GM21529 (cell line): ENCODE data around the gene GPR84.

Experiments used
- ATAC-seq: cut with Tn5 transposase; IDR thresholded peaks from one replicate; pipeline ENCODE4 v1.9.1; 2021; ENCODE audit not compliant: unreplicated experiment

The GPR84 gene

DNA sequence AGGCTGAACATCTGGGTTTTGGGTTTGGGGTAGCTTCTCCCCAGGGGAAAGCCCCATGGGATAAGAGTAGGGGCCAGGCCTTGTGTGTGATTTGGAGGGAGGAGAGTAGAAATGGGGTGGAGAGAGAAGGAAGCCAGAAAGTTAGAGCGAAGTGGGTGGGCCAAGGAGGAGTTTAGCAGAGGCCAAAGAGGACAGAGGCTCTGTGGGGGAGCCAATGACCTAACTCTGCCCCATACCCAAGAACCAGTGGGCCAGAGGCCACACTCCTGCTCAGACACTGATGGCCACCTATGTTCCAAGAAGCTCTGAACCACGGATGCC, 10.9 kb upstream of the GPR84 start:
- no peak for ATAC-seq

DNA sequence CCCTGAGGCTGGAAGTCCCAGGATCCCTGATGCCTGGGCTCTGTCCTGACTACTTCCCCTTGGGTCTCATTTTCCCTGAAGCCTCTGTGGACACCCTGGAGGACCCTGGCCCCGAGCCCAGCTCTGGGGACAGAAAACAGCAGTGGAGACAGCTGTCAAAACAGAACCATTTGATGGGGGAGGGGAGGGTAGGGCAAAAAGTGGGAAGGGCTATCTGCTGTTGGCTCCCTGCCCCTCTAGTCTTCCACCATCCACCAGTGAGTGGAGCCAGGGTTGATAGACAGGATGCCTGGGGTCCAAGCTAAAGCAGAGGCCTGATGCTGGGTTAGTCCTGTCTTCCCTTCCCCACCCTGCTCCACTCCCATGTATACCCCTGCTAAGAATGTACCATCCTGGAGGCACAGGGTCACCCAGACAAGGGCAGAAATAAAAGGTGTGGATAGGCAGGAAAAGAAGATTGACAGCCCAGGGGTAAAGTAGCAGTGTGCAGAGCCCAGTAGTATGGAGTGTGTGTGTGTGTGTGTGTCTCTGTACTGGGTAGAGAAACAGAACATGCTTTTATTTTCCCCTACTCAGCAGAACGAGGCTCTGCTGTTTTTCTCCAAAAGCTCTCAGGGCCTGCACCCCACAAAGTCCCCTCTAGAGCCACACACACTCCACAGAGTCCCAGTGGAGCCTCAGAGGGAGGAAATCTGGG, 10.4 kb upstream of the GPR84 start:
- no peak for ATAC-seq

DNA sequence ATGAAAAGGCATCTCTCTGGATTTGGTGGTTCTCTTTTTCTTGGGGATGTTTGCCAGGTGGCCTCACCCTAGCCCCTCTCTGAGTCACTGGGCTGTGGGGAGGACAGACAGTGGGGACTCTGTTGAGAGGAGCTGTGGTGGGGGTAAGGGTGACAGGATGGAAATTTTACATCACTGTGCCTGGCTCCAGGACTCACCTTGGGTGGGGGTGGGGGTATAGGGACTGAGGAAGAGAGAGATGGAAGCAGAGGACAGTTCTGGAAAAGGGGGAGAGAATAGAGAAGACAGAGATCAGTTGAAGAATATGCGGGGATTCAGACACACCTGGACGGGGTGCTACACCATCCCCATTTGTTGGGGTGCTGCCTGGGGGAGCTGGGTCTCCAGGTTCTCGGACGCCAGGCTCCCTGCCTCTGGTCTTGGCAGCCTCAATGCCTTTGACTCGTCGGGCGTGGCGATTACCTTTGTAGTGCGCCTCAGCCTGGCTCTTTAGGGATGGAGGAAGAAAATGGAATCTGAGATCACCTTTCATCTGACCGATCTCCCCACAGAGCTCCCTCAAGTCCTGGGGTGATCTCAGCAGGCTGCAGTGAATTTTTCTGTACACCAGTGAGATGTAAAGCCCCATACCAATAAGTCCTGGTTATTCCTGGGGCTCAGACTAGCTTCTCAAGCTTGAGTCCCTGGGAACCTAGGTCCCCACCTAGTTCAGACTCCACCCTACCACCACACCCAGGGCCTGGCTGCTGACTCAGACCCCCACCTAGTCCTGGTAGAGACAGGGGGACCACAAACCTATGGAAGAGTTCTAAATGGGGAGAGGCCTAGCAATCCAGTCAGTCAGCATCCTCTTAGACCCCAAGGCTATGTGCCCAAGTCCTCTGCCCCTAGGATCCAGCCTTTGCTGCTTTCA, 9.6 kb upstream of the GPR84 start:
- no peak for ATAC-seq

DNA sequence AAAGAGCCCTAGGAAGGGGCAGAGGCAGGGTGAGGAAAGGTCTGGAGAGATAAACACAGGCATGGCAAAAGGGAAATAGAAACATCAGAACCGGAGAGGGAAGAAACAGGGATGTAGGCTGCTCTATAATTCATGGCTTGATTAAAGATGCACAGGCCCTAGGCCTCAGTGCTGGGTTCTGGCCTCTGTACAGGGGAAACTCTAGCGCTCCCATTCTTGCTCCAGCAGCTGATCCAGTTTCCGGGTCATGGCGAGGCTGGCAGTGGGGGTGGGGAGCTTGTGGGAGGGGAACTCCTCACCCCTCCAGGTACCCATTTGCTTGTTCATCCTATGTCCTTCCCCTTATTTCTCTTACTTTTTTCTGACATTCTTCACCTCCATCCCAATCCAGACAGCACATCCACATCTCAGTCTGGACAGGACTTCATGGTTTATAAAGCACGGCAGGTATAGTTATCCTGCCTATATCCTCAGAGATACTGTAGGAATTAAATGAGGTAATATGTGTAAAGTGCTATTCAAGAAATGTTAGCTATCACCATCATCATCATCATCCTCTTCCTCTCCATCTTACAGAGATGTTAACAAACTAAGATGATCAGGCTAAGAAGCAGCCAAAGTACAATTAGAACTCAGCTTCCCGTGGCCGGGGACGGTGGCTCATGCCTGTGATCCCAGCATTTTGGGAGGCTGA, 8.0 kb upstream of the GPR84 start:
- no peak for ATAC-seq

DNA sequence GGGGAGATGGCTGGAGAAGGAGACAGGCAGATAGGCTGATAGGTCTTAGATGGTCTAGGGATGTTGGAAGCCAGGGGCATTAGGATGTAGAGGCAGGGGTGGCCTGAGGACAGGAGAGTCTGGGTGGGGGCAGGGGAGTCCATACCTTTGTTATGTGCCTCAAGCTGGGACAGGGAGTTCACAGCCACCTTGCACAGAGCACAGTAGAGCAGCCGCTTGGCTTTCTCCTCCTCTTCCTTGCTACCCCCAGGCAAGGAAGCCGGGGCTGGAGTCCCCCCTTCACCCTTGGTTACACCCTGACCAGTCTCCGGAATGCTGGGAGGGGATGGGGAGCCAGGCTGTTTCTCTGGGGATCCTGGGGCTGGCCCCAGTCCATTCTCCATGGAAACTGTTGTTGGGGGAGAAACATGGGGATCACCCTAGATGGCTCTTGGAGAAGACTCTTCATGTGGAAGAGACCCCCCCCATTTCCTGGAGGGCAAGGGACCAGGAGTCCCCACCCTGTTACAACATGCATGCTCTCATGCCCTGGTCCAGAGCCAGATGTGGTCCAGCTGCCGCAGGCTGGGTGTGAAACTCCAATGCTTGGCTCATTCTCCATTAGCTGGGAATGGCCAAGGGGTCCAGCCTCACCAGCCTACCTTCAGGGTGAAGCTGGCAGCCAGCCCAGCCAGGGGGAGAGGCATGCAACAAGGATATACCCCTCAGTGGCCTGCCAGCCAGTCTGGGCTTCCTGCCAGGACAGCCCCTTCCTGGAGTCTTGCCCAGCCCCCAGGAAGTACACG, 7.2 kb upstream of the GPR84 start:
- no peak for ATAC-seq

DNA sequence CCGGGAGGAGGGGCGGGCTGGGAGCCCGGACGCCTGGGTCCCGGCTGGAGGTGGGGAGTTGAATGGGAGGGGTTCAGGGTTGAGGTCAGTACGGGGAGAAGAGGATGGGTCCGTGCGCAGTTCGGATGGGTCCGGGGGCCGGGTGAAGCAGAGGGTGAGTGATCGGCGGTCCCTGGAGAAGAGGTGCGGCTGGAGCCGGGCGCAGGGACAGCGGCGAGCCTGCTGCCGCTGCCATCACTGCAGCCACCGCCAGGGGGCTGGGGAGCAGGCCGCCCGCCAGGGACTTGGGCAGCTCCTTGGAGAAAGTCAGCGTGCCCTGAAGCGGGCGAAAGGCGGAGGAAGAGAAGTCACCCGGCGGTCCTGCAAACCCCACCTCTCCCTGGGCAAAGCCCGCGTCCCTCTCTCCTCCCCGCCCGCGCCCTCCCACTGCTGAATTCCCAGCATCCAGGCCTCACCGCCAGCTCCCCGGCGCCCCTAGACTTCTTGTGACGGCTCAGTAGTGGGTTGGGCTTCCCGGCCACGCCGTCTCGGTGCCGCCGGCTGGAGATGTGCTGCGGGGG, 6.0 kb upstream of the GPR84 start:
- ATAC-seq: no peak

DNA sequence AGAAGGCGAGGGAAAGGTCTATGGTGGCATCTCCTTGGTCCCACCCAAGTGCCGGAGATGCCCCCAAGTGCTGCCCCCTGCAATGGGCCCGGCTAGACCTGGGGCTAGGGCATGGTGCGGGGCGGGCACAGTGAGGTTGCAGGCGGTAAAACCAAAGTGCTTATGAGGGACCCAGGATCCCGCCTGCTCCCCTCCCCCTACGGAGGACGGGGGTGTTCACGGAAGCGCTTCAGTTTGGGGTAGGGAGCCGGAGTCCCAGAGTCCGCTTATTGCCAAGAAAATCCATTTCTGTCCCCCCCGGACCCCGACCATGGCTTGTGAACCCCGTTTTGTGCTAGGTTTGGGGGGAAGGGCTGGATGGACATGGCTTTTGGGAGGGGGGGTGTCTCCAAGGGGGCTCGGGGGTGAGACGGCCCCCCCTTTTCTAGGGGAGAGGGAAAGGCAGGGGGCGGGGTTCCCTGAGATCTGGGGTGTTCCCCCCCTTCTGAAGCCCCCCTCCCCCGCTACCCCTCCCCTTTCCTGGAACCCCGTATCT, 5.4 kb upstream of the GPR84 start:
- no peak for ATAC-seq

DNA sequence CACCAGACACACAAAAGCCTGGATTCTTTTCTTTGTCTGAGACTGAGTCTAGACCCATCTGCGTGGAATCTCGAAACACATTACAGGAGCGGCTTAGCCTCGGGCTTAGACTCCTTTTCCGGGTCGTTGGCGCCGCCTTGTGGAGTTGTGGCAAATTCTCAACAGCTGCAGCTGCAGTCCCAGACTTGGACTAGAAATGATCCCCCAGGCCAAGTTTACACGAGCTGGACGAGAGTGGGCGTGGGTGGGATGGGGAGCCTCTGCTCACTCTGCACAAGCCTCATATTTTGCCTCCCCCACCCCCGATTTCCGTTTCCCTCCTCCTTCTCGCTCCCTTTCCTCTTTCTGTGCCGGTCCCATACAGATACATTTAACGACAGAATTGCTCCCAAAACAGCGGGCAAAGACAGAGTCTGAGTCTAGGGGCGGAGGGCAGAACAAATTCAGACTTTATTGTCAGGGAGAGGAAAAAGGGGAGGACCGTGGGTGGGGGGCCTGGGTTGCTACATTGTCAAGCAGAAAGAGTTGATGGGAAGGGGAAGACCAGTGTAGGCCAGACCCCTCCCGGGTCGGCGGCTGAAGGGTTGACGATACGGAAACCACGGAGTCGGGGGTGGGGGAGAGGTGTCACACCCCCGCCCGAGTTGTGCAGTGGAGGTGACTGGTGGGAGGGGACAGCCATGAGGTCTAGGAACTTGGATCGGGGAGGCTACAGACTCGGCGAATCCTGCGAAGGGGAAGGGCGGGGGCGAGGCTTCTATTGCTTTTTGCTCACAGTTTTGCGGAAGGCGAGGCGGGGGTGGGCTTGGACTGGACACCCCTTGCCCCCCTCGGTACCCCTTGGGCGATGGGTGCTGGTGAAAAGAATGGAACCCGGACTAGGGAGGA, 4.7 kb upstream of the GPR84 start:
- peak; percentile 74 for ATAC-seq

DNA sequence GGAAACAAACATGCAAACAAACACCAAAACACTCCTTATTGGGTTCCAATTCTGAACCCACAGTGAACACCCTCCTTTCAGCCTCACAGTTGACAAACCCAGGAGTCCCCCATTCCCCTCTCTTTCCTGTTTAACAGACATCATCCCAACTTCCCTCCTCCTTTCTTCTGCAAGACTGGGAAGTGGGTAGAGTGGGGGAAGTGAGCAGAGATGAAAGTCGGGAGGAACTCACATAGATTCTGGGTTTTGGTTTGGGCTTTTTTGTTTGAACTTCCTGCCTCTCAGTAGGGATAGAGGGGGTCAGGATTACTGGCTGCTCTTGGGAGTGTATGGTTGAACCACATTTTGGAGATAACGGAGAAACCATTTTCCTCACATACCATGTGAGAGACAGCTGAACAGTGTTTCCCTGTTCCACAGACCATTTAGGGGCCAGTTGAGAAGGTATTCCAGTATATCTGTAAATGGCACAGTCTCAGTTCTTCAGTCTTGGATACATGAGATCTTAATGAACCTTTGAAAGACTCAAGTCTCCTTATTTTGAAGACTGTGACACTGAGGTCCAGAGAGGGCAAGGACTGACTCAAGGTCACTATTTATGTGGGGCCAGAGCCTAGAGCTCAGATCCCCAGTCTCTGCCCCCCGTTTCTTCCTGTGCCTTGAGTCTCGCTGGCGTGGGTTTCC, 3.9 kb upstream of the GPR84 start:
- ATAC-seq: peak; percentile 16

DNA sequence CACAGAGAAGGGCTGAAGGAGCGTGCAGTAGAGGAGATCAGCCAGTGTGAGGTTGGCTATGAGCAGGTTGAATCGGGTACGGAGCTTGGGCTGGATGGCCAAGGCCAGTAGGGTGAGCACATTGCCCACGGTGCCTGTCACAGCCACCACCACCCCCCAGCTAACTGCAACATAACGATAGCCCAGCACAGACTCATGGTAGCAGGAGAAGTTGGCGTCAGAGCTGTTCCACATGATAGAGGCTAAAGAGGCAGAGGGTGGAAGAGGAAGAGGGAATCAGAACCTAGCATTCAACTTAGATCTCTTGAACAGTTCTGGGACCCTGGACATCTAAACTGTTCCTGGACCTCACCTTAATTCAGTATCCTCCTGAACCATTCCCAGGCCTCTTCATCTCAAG, 668 bp downstream of the GPR84 start:
- no peak for ATAC-seq

DNA sequence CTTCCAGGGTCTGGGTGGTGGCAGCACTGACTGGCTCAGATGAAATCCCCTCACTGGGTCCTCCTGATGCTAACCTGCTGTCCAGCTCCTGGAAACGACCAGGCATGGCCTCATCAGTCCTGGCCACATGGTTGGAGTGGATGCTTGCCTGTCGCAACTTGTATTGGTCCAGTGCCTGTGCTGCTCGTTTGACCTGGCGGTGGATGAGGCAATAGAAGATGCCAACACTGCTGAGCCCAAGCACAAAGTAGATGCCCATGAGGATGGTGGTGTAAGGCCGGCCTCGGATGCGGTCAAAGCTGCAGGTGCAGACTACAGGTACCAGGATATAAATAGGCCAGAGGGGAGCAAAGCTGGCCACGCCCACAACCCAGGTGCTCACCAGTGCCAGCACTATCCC, 1.2 kb downstream of the GPR84 start:
- ATAC-seq: no peak

DNA sequence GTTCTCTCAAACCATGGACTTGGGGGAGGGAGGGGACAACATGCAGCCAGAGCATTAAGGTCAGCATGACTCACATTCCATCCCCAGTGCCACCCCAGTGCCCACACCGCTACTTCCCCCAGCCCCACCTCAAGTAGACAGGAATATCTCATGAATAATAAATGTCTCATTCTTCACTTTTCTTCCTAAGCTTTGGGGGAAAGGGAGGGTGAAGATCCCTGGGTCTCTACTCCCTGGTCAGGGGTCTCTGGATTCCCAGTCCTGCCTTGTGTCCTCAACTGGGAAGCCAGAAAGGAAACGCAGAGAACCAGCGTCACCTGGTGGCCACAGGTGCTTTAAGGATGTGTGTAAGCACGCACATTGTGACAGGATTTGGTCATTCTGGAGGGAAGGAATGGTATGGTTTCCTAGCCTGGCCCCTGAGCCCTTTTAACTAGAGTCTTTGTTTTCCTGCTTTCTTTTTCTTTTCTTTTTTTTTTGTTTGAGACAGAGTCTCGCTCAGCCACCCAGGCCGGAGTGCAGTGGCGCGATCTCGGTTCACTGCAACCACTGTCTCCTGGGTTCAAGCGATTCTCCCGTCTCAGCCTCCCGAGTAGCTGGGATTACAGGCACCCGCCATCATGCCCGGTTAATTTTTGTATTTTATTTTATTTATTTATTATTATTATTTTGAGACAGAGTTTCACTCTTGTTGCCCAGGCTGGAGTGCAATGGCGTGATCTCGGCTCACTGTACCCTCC, 3.4 kb downstream of the GPR84 start:
- no peak for ATAC-seq

DNA sequence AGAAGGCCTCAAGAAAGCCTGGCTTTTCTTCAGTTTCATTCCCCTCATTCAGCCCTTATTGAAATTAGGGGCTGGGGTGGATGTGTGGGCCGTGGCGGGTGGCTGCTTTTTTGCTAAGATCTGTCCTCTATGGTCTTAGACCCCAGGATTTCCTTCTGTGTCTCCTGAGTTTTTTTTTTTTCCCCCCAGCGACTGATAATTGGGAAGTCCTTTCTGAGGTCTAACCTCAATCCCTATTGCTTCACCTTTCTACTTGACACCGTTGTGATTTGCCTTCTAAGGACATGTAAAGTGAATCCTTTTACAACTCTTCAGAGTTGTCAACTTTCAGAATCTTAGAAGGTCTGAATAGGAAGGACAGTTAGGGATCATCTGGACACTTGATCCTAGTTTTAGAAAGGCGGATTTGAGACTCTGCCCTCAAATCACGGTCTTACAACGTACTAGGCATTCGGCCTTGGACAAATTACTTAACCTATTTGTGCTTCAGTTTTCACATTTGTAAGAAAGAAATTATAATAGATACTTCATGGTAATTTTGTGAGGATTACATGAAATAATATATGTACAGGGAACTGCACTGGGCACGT, 4.4 kb downstream of the GPR84 start:
- no peak for ATAC-seq

DNA sequence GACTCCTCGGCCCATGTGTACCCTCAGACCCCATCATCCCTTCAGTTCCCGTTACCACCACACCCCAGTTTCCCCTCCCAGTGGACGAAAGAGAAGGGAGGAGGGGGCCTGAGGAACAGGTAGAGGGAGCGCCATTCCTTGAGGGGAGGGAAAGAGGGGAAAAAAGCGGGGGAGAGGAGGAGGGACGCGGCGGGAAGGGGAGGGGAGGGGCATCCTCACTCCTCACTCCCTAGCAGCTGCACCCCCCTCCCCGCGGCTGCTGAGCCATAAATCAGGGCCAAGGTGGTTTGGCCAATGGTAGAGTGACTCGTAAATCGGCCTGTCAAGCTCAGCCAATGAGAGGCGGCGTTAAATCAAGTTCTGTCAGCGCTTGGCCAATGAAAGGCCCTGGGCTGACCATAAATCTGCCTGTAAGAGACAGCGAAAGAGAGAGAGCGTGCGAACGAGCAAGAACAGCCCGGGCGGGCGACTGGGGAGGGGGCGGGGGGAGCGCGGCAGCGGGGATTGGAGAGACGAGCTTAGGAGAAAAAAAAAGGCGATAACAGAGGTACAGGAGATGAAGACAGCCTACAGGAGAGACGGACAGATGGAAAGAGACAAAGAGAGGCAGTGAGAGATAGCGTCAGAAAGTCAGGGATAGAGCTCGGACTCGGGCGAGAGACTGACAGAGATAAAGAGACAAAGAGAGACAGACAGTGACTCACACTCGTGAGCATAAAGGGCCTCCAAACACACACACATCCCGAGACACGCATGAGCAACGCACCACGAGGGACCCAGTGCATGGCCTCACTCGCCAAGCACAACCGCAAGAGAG, 5.1 kb downstream of the GPR84 start:
- peak; percentile 97 for ATAC-seq

DNA sequence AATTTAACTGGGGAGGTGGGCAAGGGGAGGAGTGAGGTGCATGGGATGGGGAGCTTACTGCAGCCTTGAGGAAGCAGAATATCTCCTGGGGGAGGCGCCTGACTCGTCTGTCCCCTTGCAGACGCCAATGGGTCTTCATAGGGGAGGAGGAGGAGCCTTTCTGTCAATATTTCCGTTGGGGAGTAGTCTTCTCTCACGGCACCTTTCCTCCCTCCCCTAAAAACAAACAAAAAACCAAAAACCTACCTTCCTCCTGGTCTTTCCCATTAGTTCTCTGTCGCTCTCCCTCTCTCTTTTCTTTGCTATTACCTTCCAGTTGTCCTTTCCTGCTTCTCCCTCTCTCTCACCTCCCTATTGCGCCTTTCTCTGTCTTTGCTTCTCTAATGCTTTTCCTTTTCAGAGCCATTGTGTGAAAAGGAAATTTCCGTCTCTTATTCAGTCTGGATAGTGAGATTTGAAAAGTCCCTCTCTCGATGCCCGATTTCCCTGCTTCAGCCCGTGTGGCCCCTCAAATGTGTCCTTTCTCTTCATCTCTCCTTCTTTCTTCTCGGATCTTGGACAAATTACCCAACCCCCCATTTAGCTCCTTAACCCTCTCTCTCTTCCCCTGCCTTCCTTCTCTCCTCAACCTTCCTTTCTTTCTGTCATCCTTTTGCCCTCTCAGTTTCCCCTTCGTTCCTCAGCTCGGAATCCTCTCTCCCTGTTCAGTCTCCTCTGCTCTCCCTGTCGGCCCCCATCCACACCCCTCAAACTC, 5.9 kb downstream of the GPR84 start:
- peak; percentile 42 for ATAC-seq

DNA sequence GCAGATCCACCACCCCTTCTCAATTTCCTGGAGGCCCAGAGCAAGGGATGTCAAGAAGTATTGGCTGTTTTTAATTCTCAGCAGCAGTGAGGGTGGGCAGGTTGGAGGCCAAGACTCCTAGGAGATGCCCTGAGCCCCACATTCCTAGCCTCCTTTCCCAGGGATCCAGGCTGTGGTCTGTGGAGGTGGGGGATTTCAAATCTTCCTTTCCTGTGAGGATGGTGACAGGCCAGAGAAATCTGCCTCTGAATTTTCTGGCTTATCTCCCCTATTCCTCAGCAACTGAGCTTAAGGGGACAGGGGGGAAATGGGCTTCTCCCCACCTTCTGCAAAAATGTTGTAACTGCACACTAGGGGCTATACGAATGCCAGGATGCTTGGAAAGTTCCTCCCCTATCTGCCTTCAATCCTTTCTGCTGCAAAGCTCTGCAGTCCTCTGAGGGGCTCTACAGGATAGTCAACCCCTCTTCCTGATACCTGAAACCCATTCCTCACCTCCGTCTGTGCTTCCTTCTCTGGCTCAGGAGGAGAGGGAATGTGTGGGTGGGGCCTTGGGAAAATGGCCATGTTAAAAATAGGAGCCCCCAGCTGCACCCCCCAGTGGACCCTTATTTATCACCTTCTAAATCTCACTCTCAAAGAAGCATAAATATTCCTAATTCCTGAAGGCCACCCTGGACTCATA, 6.6 kb downstream of the GPR84 start:
- ATAC-seq: no peak
